Uterus (tissue), 4 donors: ENCODE results near the gene TBC1D3I. TPM values are rescaled to one million over a fixed set of nuclear protein-coding genes. Genes with fewer than 3 reads are reported as not detected.
"Not testable (repeated sequence)": the region's sequence is repeated elsewhere in the genome, so short reads cannot be mapped to it uniquely, and the experiment has no call there.

ENCODE experiments used
- DNase-seq, 2 donors: peaks; one replicate each; pipeline ENCODE4 v3.0.0-alpha.2; 2019 to 2020
- H3K27ac ChIP-seq, 2 donors: fragments of 200-600 bp; sonication (generic); 1 replicate in 1 of 2; 2 replicates in 1 of 2; pipeline ENCODE4 v1.5.1; 2016 to 2018
- H3K27me3 ChIP-seq, 2 donors: fragments of 200-600 bp; sonication (generic); one replicate each; pipeline ENCODE4 v1.5.1; 2018 to 2019; ENCODE audit warnings: control low read depth in 1 of 2
- H3K36me3 ChIP-seq, 2 donors: fragments of 200-600 bp; sonication (generic); one replicate each; pipeline ENCODE4 v1.5.1; 2019; ENCODE audit warnings: control low read depth in 1 of 2
- H3K4me1 ChIP-seq, 2 donors: fragments of 200-600 bp; sonication (generic); one replicate each; pipeline ENCODE4 v1.5.1; 2018 to 2019; ENCODE audit warnings: control low read depth in 1 of 2
- H3K4me3 ChIP-seq, 2 donors: fragments of 200-600 bp; sonication (generic); 1 replicate in 1 of 2; 2 replicates in 1 of 2; pipeline ENCODE4 v1.5.1; 2018 to 2019; ENCODE audit warnings: mild to moderate bottlenecking in 1 of 2
- H3K9me3 ChIP-seq, 2 donors: fragments of 200-600 bp; sonication (generic); one replicate each; pipeline ENCODE4 v1.5.1; 2019; ENCODE audit warnings: control low read depth in 1 of 2
- intact Hi-C: fragments of 100-400 bp; cut with DNase I; formaldehyde crosslinking; loops from one replicate; pipeline ENCODE4 v1.15.1; 2023; ENCODE audit warnings: low total_unique reads
- total RNA-seq, 4 donors: library from RNA; depleted of rRNA in 3 of 4; stranded (reverse); fragments of >200 nt in 3 of 4; gene quantifications; one replicate each; pipeline versions ENCODE4 v1.1.0 to v1.2.4, GENCODE V29; 2014 to 2023
- donor health status: DM: yes; HTN: yes; CAD: no.

The TBC1D3I gene
- total RNA-seq, result under 1 TPM in 1 of 4 donors, not detected in 3; 0.85 TPM

GRCh38 chr17:36264470-36264869 lies at the start of gene TBC1D3I:
TBC1D3I (minus strand) TSS chr17:36264570; CDS start chr17:36262985, 1,585 bp downstream.
- H3K9me3 ChIP-seq, H3K4me1 ChIP-seq, H3K27ac ChIP-seq, intact Hi-C loops, H3K4me3 ChIP-seq, H3K36me3 ChIP-seq, H3K27me3 ChIP-seq, DNase-seq: not testable (repeated sequence)

GRCh38 chr17:36295161-36295560 lies 30.8 kb upstream of the TBC1D3I start:
- H3K27ac ChIP-seq, DNase-seq, intact Hi-C loops, H3K36me3 ChIP-seq, H3K9me3 ChIP-seq, H3K4me3 ChIP-seq, H3K4me1 ChIP-seq, H3K27me3 ChIP-seq: not testable (repeated sequence)

GRCh38 chr17:36289965-36290612 lies 25.7 kb upstream of the TBC1D3I start:
- intact Hi-C loops, H3K4me1 ChIP-seq, H3K27me3 ChIP-seq, DNase-seq, H3K27ac ChIP-seq, H3K9me3 ChIP-seq, H3K4me3 ChIP-seq, H3K36me3 ChIP-seq: not testable (repeated sequence)

GRCh38 chr17:36284219-36284618 lies 19.8 kb upstream of the TBC1D3I start:
- H3K9me3 ChIP-seq, DNase-seq, intact Hi-C loops: not testable (repeated sequence)

GRCh38 chr17:36283256-36283655 lies 18.9 kb upstream of the TBC1D3I start:
- H3K4me1 ChIP-seq, H3K27ac ChIP-seq, H3K9me3 ChIP-seq, H3K4me3 ChIP-seq, H3K36me3 ChIP-seq, H3K27me3 ChIP-seq, DNase-seq, intact Hi-C loops: not testable (repeated sequence)

More at GRCh38 chr17:36284219-36284618, 19.8 kb upstream of the TBC1D3I start:
- not testable (repeated sequence) for H3K27me3 ChIP-seq, H3K36me3 ChIP-seq, H3K27ac ChIP-seq, H3K4me3 ChIP-seq, H3K4me1 ChIP-seq

GRCh38 chr17:36242046-36242445 lies 22.3 kb downstream of the TBC1D3I start:
- H3K4me3 ChIP-seq, H3K27ac ChIP-seq, H3K27me3 ChIP-seq, H3K9me3 ChIP-seq, H3K36me3 ChIP-seq, DNase-seq, intact Hi-C loops, H3K4me1 ChIP-seq: not testable (repeated sequence)

- H3K9me3 ChIP-seq, intact Hi-C loops, H3K36me3 ChIP-seq, DNase-seq, H3K27me3 ChIP-seq, H3K4me3 ChIP-seq, H3K4me1 ChIP-seq, H3K27ac ChIP-seq: not testable (repeated sequence)
Observed at GRCh38 chr17:36229644-36230043, 34.7 kb downstream of the TBC1D3I start.

- not testable (repeated sequence) for H3K27me3 ChIP-seq
Observed at GRCh38 chr17:36222967-36223366, 41.4 kb downstream of the TBC1D3I start.

GRCh38 chr17:36221581-36222100 lies 42.7 kb downstream of the TBC1D3I start:
- H3K36me3 ChIP-seq, DNase-seq, H3K9me3 ChIP-seq, H3K27ac ChIP-seq, H3K4me3 ChIP-seq, H3K27me3 ChIP-seq, intact Hi-C loops, H3K4me1 ChIP-seq: not testable (repeated sequence)

More at GRCh38 chr17:36222967-36223366, 41.4 kb downstream of the TBC1D3I start:
- H3K27ac ChIP-seq, H3K9me3 ChIP-seq, intact Hi-C loops, H3K4me3 ChIP-seq, H3K4me1 ChIP-seq, DNase-seq, H3K36me3 ChIP-seq: not testable (repeated sequence)

GRCh38 chr17:36220737-36221580 lies 43.4 kb downstream of the TBC1D3I start:
- H3K27ac ChIP-seq, H3K4me1 ChIP-seq, DNase-seq, H3K27me3 ChIP-seq, H3K9me3 ChIP-seq, H3K4me3 ChIP-seq, H3K36me3 ChIP-seq, intact Hi-C loops: not testable (repeated sequence)

GRCh38 chr17:36219556-36219955 lies 44.8 kb downstream of the TBC1D3I start:
- H3K27me3 ChIP-seq, DNase-seq, H3K27ac ChIP-seq, H3K4me1 ChIP-seq, intact Hi-C loops, H3K36me3 ChIP-seq, H3K4me3 ChIP-seq, H3K9me3 ChIP-seq: not testable (repeated sequence)

GRCh38 chr17:36215406-36216308 lies 48.7 kb downstream of the TBC1D3I start:
- not testable (repeated sequence) for DNase-seq

More at GRCh38 chr17:36215406-36216308, 48.7 kb downstream of the TBC1D3I start:
- intact Hi-C loops, H3K4me1 ChIP-seq, H3K27ac ChIP-seq, H3K9me3 ChIP-seq, H3K4me3 ChIP-seq, H3K27me3 ChIP-seq, H3K36me3 ChIP-seq: not testable (repeated sequence)
